Hindlimb muscle (tissue), 1 donor: ENCODE data around the gene PGM1. TPM values are rescaled to one million over a fixed set of nuclear protein-coding genes. Genes with fewer than 3 reads are reported as not detected.

ENCODE experiments used
- DNase-seq: peaks from one replicate; pipeline ENCODE4 v3.0.0-alpha.2; 2013
- polyA plus RNA-seq: library from polyadenylated mRNA; unstranded; fragments of 120-200 nt; gene quantifications from one replicate; pipeline ENCODE4 v1.2.1, GENCODE V29; 2013; ENCODE audit not compliant: insufficient read length

PGM1 gene
- polyA plus RNA-seq, 1 donor = 77.2 TPM

- no peak for DNase-seq
Measured at GRCh38 chr1:63601061-63601460, 7.8 kb downstream of the PGM1 start.

GRCh38 chr1:63601463-63601862 is 8.3 kb downstream of the PGM1 start:
- no peak for DNase-seq

GRCh38 chr1:63601912-63602311 is 8.7 kb downstream of the PGM1 start:
- DNase-seq = no peak

GRCh38 chr1:63602629-63603028 is 9.4 kb downstream of the PGM1 start:
- DNase-seq = no peak

GRCh38 chr1:63603810-63604209 is 10.6 kb downstream of the PGM1 start:
- no peak for DNase-seq

- DNase-seq = no peak
Measured at GRCh38 chr1:63607322-63607721, 14.1 kb downstream of the PGM1 start.

GRCh38 chr1:63611231-63611630 is 18.0 kb downstream of the PGM1 start:
- DNase-seq = no peak

GRCh38 chr1:63612564-63612963 is 19.4 kb downstream of the PGM1 start:
- DNase-seq = no peak

- DNase-seq = no peak
Measured at GRCh38 chr1:63612971-63613370, 19.8 kb downstream of the PGM1 start.

- peak; percentile 80 for DNase-seq
Measured at GRCh38 chr1:63615768-63616420, 22.7 kb downstream of the PGM1 start.

- no peak for DNase-seq
Measured at GRCh38 chr1:63617450-63617849, 24.2 kb downstream of the PGM1 start.

- DNase-seq = no peak
Measured at GRCh38 chr1:63618011-63618410, 24.8 kb downstream of the PGM1 start.

GRCh38 chr1:63619558-63619957 is 26.3 kb downstream of the PGM1 start:
- no peak for DNase-seq

GRCh38 chr1:63620671-63621070 is 27.5 kb downstream of the PGM1 start:
- DNase-seq = no peak

- DNase-seq = no peak
Measured at GRCh38 chr1:63621075-63621474, 27.9 kb downstream of the PGM1 start.

- DNase-seq = no peak
Measured at GRCh38 chr1:63621698-63622097, 28.5 kb downstream of the PGM1 start.

- DNase-seq = no peak
Measured at GRCh38 chr1:63622849-63623566, 29.8 kb downstream of the PGM1 start.

- no peak for DNase-seq
Measured at GRCh38 chr1:63623952-63624351, 30.7 kb downstream of the PGM1 start.

- no peak for DNase-seq
Measured at GRCh38 chr1:63624911-63625310, 31.7 kb downstream of the PGM1 start.

- DNase-seq = no peak
Measured at GRCh38 chr1:63626222-63626621, 33.0 kb downstream of the PGM1 start.

- DNase-seq = no peak
Measured at GRCh38 chr1:63628607-63629006, 35.4 kb downstream of the PGM1 start.

- no peak for DNase-seq
Measured at GRCh38 chr1:63630238-63630637, 37.0 kb downstream of the PGM1 start.

GRCh38 chr1:63630666-63631065 is 37.5 kb downstream of the PGM1 start:
- no peak for DNase-seq

GRCh38 chr1:63632110-63632509 is 38.9 kb downstream of the PGM1 start:
- no peak for DNase-seq

- DNase-seq = no peak
Measured at GRCh38 chr1:63633281-63633680, 40.1 kb downstream of the PGM1 start.
